Fibroblast of pulmonary artery (primary cell): ENCODE results near the gene HOOK2.

ENCODE experiments used
- DNase-seq: peaks from one replicate; pipeline ENCODE4 v3.0.0-alpha.2; 2010; ENCODE audit warnings: low read depth
- H3K4me3 ChIP-seq: replicated peaks from 2 replicates; pipeline ENCODE4 v1.5.1; 2011; ENCODE audit warnings: low read depth, mild to moderate bottlenecking, control low read depth, low read length, moderate library complexity
- CTCF ChIP-seq: IDR thresholded peaks from 2 replicates; pipeline ENCODE4 v1.5.1; 2011; ENCODE audit warnings: mild to moderate bottlenecking, control low read depth, low read length, inconsistent platforms; ENCODE audit errors: missing control alignments

The HOOK2 gene

GRCh38 chr19:12723381-12723640, 52.0 kb downstream of the HOOK2 start:
- peak overlapping the region; percentile 81 for H3K4me3 ChIP-seq
- TF ChIP-seq CTCF = no peak
- no peak for DNase-seq

- peak; percentile 100 for DNase-seq
- H3K4me3 ChIP-seq = peak overlapping the region; percentile 81
- TF ChIP-seq CTCF = no peak
Observed at GRCh38 chr19:12722566-12723380, 52.6 kb downstream of the HOOK2 start.

GRCh38 chr19:12721656-12722565, 53.4 kb downstream of the HOOK2 start:
- H3K4me3 ChIP-seq = peak overlapping the region; percentile 81
- DNase-seq = peak; percentile 82
- TF ChIP-seq CTCF = no peak

- H3K4me3 ChIP-seq = peak overlapping the region; percentile 81
- no peak for TF ChIP-seq CTCF
- peak; percentile 26 for DNase-seq
Observed at GRCh38 chr19:12720851-12721655, 54.3 kb downstream of the HOOK2 start.

- no peak for TF ChIP-seq CTCF
- peak overlapping the region; percentile 81 for H3K4me3 ChIP-seq
- DNase-seq = no peak
Observed at GRCh38 chr19:12720296-12720695, 55.1 kb downstream of the HOOK2 start.

GRCh38 chr19:12715929-12716328, 59.4 kb downstream of the HOOK2 start:
- no peak for DNase-seq
- TF ChIP-seq CTCF = no peak

More at GRCh38 chr19:12715929-12716328, 59.4 kb downstream of the HOOK2 start:
- no peak overlapping the region for H3K4me3 ChIP-seq
